MM.1S (cell line): ENCODE data around the gene STAB1.

Experiments used
- EZH2 ChIP-seq: fragments of 300-600 bp; sonication (generic); optimal IDR thresholded peaks from 2 replicates; pipeline ENCODE3; 2017; ENCODE audit warnings: low read depth, mild to moderate bottlenecking, antibody characterized with exemption, low read length, mixed read lengths
- TF ChIP-seq, protein P1 (sequence below): fragments of 300-600 bp; sonication (generic); IDR thresholded peaks from 2 replicates; pipeline ENCODE4 v1.5.1; 2016; ENCODE audit warnings: antibody characterized with exemption, low read length, mixed read lengths

- TF ChIP-seq, protein P1, sequence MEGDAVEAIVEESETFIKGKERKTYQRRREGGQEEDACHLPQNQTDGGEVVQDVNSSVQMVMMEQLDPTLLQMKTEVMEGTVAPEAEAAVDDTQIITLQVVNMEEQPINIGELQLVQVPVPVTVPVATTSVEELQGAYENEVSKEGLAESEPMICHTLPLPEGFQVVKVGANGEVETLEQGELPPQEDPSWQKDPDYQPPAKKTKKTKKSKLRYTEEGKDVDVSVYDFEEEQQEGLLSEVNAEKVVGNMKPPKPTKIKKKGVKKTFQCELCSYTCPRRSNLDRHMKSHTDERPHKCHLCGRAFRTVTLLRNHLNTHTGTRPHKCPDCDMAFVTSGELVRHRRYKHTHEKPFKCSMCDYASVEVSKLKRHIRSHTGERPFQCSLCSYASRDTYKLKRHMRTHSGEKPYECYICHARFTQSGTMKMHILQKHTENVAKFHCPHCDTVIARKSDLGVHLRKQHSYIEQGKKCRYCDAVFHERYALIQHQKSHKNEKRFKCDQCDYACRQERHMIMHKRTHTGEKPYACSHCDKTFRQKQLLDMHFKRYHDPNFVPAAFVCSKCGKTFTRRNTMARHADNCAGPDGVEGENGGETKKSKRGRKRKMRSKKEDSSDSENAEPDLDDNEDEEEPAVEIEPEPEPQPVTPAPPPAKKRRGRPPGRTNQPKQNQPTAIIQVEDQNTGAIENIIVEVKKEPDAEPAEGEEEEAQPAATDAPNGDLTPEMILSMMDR, result no peak
- TF ChIP-seq EZH2, result no peak
These were observed 52.0 kb downstream of the STAB1 start for GRCh38 chr3:52547143-52547542.
